NB4 (cell line): ENCODE measurements around the gene MYO15A.

ENCODE experiments used
- DNase-seq: peaks from one replicate; pipeline ENCODE4 v3.0.0; 2010; ENCODE audit warnings: low read depth
- H3K4me3 ChIP-seq: one replicate; pipeline ENCODE4 v1.5.1; 2011; ENCODE audit warnings: mild to moderate bottlenecking, low read depth, low read length, moderate library complexity
- CTCF ChIP-seq: IDR thresholded peaks from one replicate; pipeline ENCODE4 v1.5.1; 2012; ENCODE audit warnings: low read depth, low read length
- MAX ChIP-seq: IDR thresholded peaks from 2 replicates; pipeline ENCODE4 v1.6.1; 2011; ENCODE audit warnings: low read depth, low read length
- MYC ChIP-seq: IDR thresholded peaks from 2 replicates; pipeline ENCODE4 v1.6.1; 2011; ENCODE audit warnings: low read depth, low read length
- POLR2A ChIP-seq: IDR thresholded peaks from 2 replicates; pipeline ENCODE4 v1.6.1; 2011; ENCODE audit warnings: mild to moderate bottlenecking; ENCODE audit not compliant: insufficient read length; ENCODE audit errors: extremely low read depth

Gene MYO15A

GRCh38 chr17:18182110-18182977, 73.8 kb downstream of the MYO15A start:
- TF ChIP-seq MYC (no peak), CTCF (no peak), POLR2A (no peak), MAX (no peak)
- H3K4me3 ChIP-seq, result peak overlapping the region; percentile 77
- peak; percentile 61 for DNase-seq

- TF ChIP-seq MAX, result peak; percentile 32; the same call in 1 of the 2 replicates
- no peak for TF ChIP-seq CTCF
- TF ChIP-seq POLR2A, result peak; percentile 31
- DNase-seq, result peak; percentile 90
- H3K4me3 ChIP-seq, result peak overlapping the region; percentile 77
These were observed 74.4 kb downstream of the MYO15A start for GRCh38 chr17:18182978-18183333.

GRCh38 chr17:18183334-18184142, 75.0 kb downstream of the MYO15A start, which contains the start of gene ALKBH5:
TSS of gene ALKBH5 (plus strand) at chr17:18183828. CDS start at chr17:18184244, 416 bp downstream.
- peak within 1 kb of the TSS; percentile 83 for H3K4me3 ChIP-seq
- TF ChIP-seq CTCF, result peak; percentile 43
- TF ChIP-seq POLR2A, result no peak
- TF ChIP-seq MYC, result peak; percentile 61; the same call in 1 of the 2 replicates
- peak; percentile 16; the same call in 1 of the 2 replicates for TF ChIP-seq MAX
- peak; percentile 100 for DNase-seq

- TF ChIP-seq MYC (no peak), CTCF (no peak), MAX (peak; percentile 30; the same call in 1 of the 2 replicates), POLR2A (no peak)
- peak; percentile 75 for DNase-seq
These were observed 75.8 kb downstream of the MYO15A start for GRCh38 chr17:18184143-18185031.

GRCh38 chr17:18185391-18185790, 76.8 kb downstream of the MYO15A start:
- DNase-seq, result peak; percentile 34
- H3K4me3 ChIP-seq, result peak overlapping the region; percentile 83
- no peak for TF ChIP-seq MAX

More at GRCh38 chr17:18184143-18185031, 75.8 kb downstream of the MYO15A start:
- peak overlapping the region; percentile 83 for H3K4me3 ChIP-seq
